ENCODE measurements around the gene UBE2Q1.

The UBE2Q1 gene

GRCh38 chr1:154501423-154502065 is 56.9 kb downstream of the UBE2Q1 start:
- DNase-seq = no peak

DNA sequence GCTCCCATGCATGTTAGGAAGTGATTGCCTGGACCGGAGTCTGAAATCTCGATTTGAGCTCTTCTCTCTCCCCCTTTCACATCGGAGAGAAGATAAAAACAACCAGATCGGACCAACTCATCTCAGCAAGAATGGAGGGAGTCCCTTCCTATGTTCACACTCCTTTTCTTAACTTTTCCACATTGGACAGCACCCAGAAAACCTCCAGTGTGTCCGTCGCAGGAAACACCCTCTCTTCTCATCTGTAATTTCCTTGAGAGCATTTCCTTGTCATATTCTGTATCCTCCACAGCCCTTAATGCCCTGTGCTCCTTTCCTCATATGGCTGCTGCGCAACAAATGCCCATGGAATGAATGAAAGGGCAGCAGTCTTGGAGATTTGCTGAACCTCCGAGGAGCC is 57.9 kb downstream of the UBE2Q1 start:
- no peak for DNase-seq

- DNase-seq = no peak
Observed at GRCh38 chr1:154499446-154499845, 59.0 kb downstream of the UBE2Q1 start.
